ENCODE measurements around the gene POLR3GL.

POLR3GL gene

DNA sequence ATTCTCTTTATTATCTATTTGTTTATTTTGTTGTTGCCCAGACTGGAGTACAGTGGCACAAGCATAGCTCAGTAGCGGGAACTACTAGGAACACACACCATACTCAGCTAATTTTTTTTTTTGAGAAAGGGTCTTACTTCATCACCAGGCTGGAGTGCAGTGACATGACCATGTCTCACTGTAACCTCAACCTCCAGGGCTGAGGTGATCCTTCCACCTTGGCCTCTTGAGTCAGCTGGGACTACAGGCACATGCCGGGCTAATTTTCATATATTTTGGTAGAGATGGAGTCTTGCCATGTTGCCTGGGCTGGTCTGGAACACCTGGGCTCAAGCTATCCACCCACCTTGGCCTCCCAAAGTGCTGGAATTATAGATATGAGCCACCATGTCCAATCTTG lies 37.2 kb downstream of the POLR3GL start:
- no peak overlapping the region for H3K27ac ChIP-seq (replicated peaks)

DNA sequence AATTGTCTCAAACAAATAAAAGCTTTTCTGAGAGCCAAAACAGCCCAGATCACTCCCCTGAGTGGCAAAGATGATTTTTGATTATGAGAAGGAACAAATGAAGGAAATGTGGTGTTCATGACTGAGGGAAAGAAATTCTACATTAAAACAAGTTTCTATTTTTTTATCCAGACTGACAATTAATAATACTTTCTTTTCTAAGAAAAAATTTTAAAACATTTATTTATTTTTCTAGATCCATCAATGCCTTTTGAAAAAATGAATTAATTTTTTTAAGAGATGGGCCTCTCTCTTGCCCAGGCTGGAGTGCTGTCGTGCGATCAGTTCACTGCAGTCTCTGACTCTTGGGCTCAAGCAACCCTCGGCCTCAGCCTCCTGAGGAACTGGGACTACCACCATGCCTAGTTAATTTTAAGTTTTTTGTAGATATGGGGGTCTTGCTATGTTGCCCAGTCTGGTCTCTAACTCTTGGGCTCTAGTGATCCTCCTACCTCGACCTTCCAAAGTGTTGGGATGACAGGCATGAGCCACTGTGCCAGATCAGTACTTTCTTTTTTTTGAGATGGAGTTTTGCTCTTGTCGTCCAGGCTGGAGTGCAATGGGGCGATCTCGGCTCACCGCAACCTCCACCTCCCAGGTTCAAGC lies 43.1 kb downstream of the POLR3GL start:
- TF ChIP-seq, protein P1, sequence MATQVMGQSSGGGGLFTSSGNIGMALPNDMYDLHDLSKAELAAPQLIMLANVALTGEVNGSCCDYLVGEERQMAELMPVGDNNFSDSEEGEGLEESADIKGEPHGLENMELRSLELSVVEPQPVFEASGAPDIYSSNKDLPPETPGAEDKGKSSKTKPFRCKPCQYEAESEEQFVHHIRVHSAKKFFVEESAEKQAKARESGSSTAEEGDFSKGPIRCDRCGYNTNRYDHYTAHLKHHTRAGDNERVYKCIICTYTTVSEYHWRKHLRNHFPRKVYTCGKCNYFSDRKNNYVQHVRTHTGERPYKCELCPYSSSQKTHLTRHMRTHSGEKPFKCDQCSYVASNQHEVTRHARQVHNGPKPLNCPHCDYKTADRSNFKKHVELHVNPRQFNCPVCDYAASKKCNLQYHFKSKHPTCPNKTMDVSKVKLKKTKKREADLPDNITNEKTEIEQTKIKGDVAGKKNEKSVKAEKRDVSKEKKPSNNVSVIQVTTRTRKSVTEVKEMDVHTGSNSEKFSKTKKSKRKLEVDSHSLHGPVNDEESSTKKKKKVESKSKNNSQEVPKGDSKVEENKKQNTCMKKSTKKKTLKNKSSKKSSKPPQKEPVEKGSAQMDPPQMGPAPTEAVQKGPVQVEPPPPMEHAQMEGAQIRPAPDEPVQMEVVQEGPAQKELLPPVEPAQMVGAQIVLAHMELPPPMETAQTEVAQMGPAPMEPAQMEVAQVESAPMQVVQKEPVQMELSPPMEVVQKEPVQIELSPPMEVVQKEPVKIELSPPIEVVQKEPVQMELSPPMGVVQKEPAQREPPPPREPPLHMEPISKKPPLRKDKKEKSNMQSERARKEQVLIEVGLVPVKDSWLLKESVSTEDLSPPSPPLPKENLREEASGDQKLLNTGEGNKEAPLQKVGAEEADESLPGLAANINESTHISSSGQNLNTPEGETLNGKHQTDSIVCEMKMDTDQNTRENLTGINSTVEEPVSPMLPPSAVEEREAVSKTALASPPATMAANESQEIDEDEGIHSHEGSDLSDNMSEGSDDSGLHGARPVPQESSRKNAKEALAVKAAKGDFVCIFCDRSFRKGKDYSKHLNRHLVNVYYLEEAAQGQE (IDR thresholded peaks at IDR 0.05; ENCODE audit: insufficient replicate concordance, low read depth), result no peak
- TF ChIP-seq, protein P2, sequence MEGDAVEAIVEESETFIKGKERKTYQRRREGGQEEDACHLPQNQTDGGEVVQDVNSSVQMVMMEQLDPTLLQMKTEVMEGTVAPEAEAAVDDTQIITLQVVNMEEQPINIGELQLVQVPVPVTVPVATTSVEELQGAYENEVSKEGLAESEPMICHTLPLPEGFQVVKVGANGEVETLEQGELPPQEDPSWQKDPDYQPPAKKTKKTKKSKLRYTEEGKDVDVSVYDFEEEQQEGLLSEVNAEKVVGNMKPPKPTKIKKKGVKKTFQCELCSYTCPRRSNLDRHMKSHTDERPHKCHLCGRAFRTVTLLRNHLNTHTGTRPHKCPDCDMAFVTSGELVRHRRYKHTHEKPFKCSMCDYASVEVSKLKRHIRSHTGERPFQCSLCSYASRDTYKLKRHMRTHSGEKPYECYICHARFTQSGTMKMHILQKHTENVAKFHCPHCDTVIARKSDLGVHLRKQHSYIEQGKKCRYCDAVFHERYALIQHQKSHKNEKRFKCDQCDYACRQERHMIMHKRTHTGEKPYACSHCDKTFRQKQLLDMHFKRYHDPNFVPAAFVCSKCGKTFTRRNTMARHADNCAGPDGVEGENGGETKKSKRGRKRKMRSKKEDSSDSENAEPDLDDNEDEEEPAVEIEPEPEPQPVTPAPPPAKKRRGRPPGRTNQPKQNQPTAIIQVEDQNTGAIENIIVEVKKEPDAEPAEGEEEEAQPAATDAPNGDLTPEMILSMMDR (IDR thresholded peaks at IDR 0.05; ENCODE audit: insufficient read depth, low read length), result no peak
- TF ChIP-seq SPI1 (IDR thresholded peaks at IDR 0.05; ENCODE audit: borderline replicate concordance, low read depth) (no peak), POLR2AphosphoS5 (IDR thresholded peaks at IDR 0.05; ENCODE audit: low read depth) (no peak), GABPA (IDR thresholded peaks at IDR 0.05; ENCODE audit: low read depth) (no peak)
- H3K27ac ChIP-seq (replicated peaks), result no peak overlapping the region; the same call in 1 of the 2 replicates
- no peak overlapping the region for H3K4me3 ChIP-seq (replicated peaks; ENCODE audit: insufficient read depth, low read length)
- DNase-seq (ENCODE audit: low read depth in 1 of 2, low spot score in 1 of 2), result no peak
- H3K27me3 ChIP-seq (ENCODE audit: insufficient read depth, poor library complexity, severe bottlenecking), result no peaks in the 10 kb centered on the region

More for the DNA sequence above, 37.2 kb downstream of the POLR3GL start:
- no peak for DNase-seq (ENCODE audit: low read depth in 1 of 2, low spot score in 1 of 2)
- H3K4me3 ChIP-seq (replicated peaks; ENCODE audit: insufficient read depth, low read length), result no peak overlapping the region
- TF ChIP-seq, protein P2 (IDR thresholded peaks at IDR 0.05; ENCODE audit: insufficient read depth, low read length), result no peak
- TF ChIP-seq SPI1 (IDR thresholded peaks at IDR 0.05; ENCODE audit: borderline replicate concordance, low read depth) (no peak), POLR2AphosphoS5 (IDR thresholded peaks at IDR 0.05; ENCODE audit: low read depth) (no peak), GABPA (IDR thresholded peaks at IDR 0.05; ENCODE audit: low read depth) (no peak)
- TF ChIP-seq, protein P1 (IDR thresholded peaks at IDR 0.05; ENCODE audit: insufficient replicate concordance, low read depth), result no peak
- no peaks in the 10 kb centered on the region for H3K27me3 ChIP-seq (ENCODE audit: insufficient read depth, poor library complexity, severe bottlenecking)

DNA sequence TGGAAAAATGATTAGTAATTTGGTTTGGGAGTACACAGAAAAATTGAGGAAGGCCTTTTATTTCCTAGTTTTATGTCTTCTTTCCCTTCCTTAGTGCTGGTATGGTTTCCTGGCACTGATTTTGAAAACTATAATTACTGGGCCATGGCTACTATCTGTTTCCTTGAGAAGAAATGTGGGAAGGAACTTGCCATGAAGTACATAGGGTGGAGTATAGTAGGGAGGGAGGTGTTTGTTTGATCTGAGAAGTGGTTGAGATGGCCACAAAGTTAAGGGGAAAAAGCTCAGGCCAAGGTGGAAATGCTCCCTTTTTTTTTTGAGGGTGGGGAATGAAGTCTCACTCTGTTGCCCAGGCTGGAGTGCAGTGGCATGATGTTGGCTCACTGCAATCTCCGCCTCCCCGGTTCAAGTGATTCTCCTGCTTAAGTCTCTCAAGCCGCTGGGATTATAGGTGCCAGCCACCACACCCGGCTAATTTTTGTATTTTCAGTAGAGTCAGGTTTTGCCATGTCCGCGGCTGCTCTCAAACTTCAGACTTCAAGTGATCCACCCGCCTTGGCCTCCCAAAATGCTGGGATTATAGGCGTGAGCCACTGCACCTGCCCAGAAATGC lies 45.7 kb downstream of the POLR3GL start:
- Histone ChIP-seq H3K27me3 (ENCODE audit: insufficient read depth, poor library complexity, severe bottlenecking) (no peaks in the 10 kb centered on the region), H3K4me3 (replicated peaks; ENCODE audit: insufficient read depth, low read length) (no peak overlapping the region), H3K27ac (replicated peaks) (no peak overlapping the region)
- no peak for DNase-seq (ENCODE audit: low read depth in 1 of 2, low spot score in 1 of 2)
- TF ChIP-seq GABPA (IDR thresholded peaks at IDR 0.05; ENCODE audit: low read depth) (no peak), POLR2AphosphoS5 (IDR thresholded peaks at IDR 0.05; ENCODE audit: low read depth) (no peak), SPI1 (IDR thresholded peaks at IDR 0.05; ENCODE audit: borderline replicate concordance, low read depth) (no peak)
- TF ChIP-seq, protein P2 (IDR thresholded peaks at IDR 0.05; ENCODE audit: insufficient read depth, low read length), result no peak
- TF ChIP-seq, protein P1 (IDR thresholded peaks at IDR 0.05; ENCODE audit: insufficient replicate concordance, low read depth), result no peak

Data from HL-60 (cell line).